Keratinocyte (primary cell): ENCODE measurements around the gene MCTS1.

Source experiments
- CTCF ChIP-seq, 3 experiments: IDR thresholded peaks in 1 of 3; conservative IDR thresholded peaks in 1 of 3; optimal IDR thresholded peaks in 1 of 3; 2 replicates in 2 of 3; 3 replicates in 1 of 3; pipeline versions ENCODE3 to v1.5.1; 2011; ENCODE audit warnings: low read length in 3 of 3, mild to moderate bottlenecking in 3 of 3, moderate library complexity in 2 of 3, control low read depth in 1 of 3, inconsistent platforms in 1 of 3; ENCODE audit not compliant: insufficient read depth in 2 of 3; ENCODE audit errors: extremely low read depth in 1 of 3
- EZH2 ChIP-seq: IDR thresholded peaks from one replicate; pipeline ENCODE4 v1.6.1; 2012; ENCODE audit warnings: inconsistent platforms, mild to moderate bottlenecking, low read length, moderate library complexity

- no peak for TF ChIP-seq CTCF (optimal IDR thresholded peaks at IDR 0.05 in 1 of 3, IDR thresholded peaks at IDR 0.05 in 1 of 3, conservative IDR thresholded peaks at IDR 0.05 in 1 of 3; ENCODE audit: extremely low read depth in 1 of 3, insufficient read depth in 2 of 3, low read length in 3 of 3)
- no peak for TF ChIP-seq EZH2
Observed at GRCh38 chrX:120568609-120569008, 35.3 kb upstream of the MCTS1 start.
